Left ventricle myocardium inferior (tissue), 1 donor: ENCODE measurements around the gene SLC1A6. TPM values are rescaled to one million over a fixed set of nuclear protein-coding genes. Genes with fewer than 3 reads are reported as not detected.

Experiments used
- DNase-seq: peaks from one replicate; pipeline ENCODE4 v3.0.0-alpha.2; 2020
- H3K27ac ChIP-seq: fragments of 200-600 bp; replicated peaks from 2 replicates; pipeline ENCODE4 v1.8.0; 2021
- H3K27me3 ChIP-seq: fragments of 200-600 bp; 2 replicates; pipeline ENCODE4 v1.8.0; 2021; ENCODE audit warnings: low read depth
- H3K36me3 ChIP-seq: fragments of 200-600 bp; 2 replicates; pipeline ENCODE4 v1.8.0; 2021
- H3K4me1 ChIP-seq: fragments of 200-600 bp; 2 replicates; pipeline ENCODE4 v1.8.0; 2021
- H3K4me3 ChIP-seq: fragments of 200-600 bp; 2 replicates; pipeline ENCODE4 v1.8.0; 2021; ENCODE audit warnings: mild to moderate bottlenecking, moderate library complexity
- H3K9me3 ChIP-seq: fragments of 200-600 bp; replicated peaks from 2 replicates; pipeline ENCODE4 v1.8.0; 2021
- CTCF ChIP-seq: fragments of 200-600 bp; IDR thresholded peaks from 2 replicates; pipeline ENCODE4 v1.8.0; 2021; ENCODE audit warnings: antibody characterized with exemption, mild to moderate bottlenecking, borderline replicate concordance
- intact Hi-C: fragments of 100-400 bp; cut with micrococcal nuclease; formaldehyde crosslinking; loops from one replicate; pipeline ENCODE4 v1.11.0; 2022
- total RNA-seq: library from RNA; stranded (reverse); fragmentation: NEBNext Ultra II Directional; extraction: Animal tissue kit (Norgen Biotek cat#: 25700); gene quantifications from one replicate; pipeline ENCODE4 v1.2.1, GENCODE V29; 2021
- donor health status: DM: no; HTN: yes; CAD: no; lungs with severe emphysema.

The SLC1A6 gene
- total RNA-seq, 1 donor from 2014 or later, result not detected

- TF ChIP-seq CTCF, result no peak
- intact Hi-C loops, result no loop called here
- Histone ChIP-seq H3K27me3 (peaks cover 52% of the 10 kb centered on the region), H3K36me3 (no peaks in the 10 kb centered on the region), H3K27ac (no peak overlapping the region), H3K4me1 (no peaks in the 10 kb centered on the region), H3K9me3 (no peaks in the 10 kb centered on the region), H3K4me3 (no peak overlapping the region)
- DNase-seq, result no peak
Measured at GRCh38 chr19:14992780-14993179, 13.1 kb upstream of the SLC1A6 start.

GRCh38 chr19:14985133-14985532 lies 5.5 kb upstream of the SLC1A6 start:
- no peaks in the 10 kb centered on the region for H3K36me3 ChIP-seq
- H3K9me3 ChIP-seq, result no peaks in the 10 kb centered on the region
- intact Hi-C loops, result no loop called here
- no peak for DNase-seq
- H3K4me3 ChIP-seq, result no peak overlapping the region
- no peak overlapping the region for H3K27ac ChIP-seq
- H3K27me3 ChIP-seq, result peaks cover 74% of the 10 kb centered on the region
- H3K4me1 ChIP-seq, result no peaks in the 10 kb centered on the region
- no peak for TF ChIP-seq CTCF

- intact Hi-C loops, result no loop called here
- H3K4me1 ChIP-seq, result peaks cover 4% of the 10 kb centered on the region
- peaks cover 95% of the 10 kb centered on the region for H3K27me3 ChIP-seq
- no peak overlapping the region for H3K4me3 ChIP-seq
- no peak overlapping the region for H3K27ac ChIP-seq
- H3K36me3 ChIP-seq, result no peaks in the 10 kb centered on the region
- H3K9me3 ChIP-seq, result no peaks in the 10 kb centered on the region
- no peak for TF ChIP-seq CTCF
- no peak for DNase-seq
Measured at GRCh38 chr19:14978161-14978776, 1.4 kb downstream of the SLC1A6 start.

- DNase-seq, result no peak
- H3K27ac ChIP-seq, result no peak overlapping the region
- intact Hi-C loops, result no loop called here
- TF ChIP-seq CTCF, result no peak
- peaks cover 98% of the 10 kb centered on the region for H3K27me3 ChIP-seq
- H3K4me1 ChIP-seq, result peaks cover 4% of the 10 kb centered on the region
- no peaks in the 10 kb centered on the region for H3K9me3 ChIP-seq
- no peaks in the 10 kb centered on the region for H3K36me3 ChIP-seq
- H3K4me3 ChIP-seq, result no peak overlapping the region
Measured at GRCh38 chr19:14977128-14977527, 2.5 kb downstream of the SLC1A6 start.

GRCh38 chr19:14974488-14974887 lies 5.2 kb downstream of the SLC1A6 start:
- no peaks in the 10 kb centered on the region for H3K9me3 ChIP-seq
- no peaks in the 10 kb centered on the region for H3K36me3 ChIP-seq
- no peaks in the 10 kb centered on the region for H3K4me1 ChIP-seq
- no peak overlapping the region for H3K4me3 ChIP-seq
- intact Hi-C loops, result no loop called here
- H3K27ac ChIP-seq, result no peak overlapping the region
- TF ChIP-seq CTCF, result no peak
- DNase-seq, result no peak
- H3K27me3 ChIP-seq, result peaks cover 80% of the 10 kb centered on the region
